ENCODE measurements around the gene ADAM17.
"Not testable (repeated sequence)": the region's sequence is repeated elsewhere in the genome, so short reads cannot be mapped to it uniquely, and the experiment has no call there.

The ADAM17 gene

DNA sequence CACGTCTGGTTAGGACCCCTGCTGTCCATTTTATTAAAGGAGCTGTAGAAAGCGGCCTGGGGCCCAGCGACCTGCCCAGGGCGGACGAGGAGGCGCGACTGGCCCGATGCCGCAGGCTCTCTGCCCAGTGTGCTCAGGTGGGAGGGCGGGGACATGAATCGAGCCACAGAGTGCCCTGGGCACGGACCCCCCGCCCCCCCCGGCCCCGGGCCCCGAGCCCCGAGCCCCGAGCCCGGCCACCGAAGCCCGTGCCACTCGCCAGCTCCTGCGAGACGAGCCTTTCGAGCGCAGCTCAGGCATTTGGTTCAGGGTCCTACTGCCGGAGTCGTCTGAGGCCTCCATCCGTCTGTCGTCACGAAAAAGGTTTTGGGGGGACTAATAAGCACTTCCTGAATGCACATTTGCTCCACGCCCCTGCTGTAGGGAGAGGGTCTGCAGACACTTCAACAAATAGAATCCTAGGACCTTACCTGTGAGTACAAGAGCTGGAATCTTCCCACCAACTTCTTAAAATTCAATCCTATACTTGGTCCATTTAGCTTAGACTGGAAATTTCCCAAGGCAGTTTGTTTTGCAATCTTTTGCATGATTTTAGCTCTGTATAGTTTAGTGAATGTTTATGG is 602 bp upstream of the ADAM17 start:
- Histone ChIP-seq H4K20me1 (ENCODE audit: insufficient read depth, low read length) (no peaks in the 10 kb centered on the region), H3F3A (ENCODE audit: insufficient read depth, low read length) (peaks cover 23% of the 10 kb centered on the region), H3K27ac (ENCODE audit: low read length) (peak overlapping the region; percentile 85), H3K27me3 (replicated peaks; ENCODE audit: insufficient read depth, low read length) (no peaks in the 10 kb centered on the region), H3K79me2 (ENCODE audit: low read length) (peaks cover 53% of the 10 kb centered on the region), H3K9me2 (replicated peaks; ENCODE audit: insufficient read depth, low read length) (no peaks in the 10 kb centered on the region), H3K4me3 (ENCODE audit: low read length) (peak overlapping the region; percentile 93), H3K36me3 (replicated peaks; ENCODE audit: insufficient read depth, low read length) (no peaks in the 10 kb centered on the region), H3K4me1 (ENCODE audit: low read length) (peaks cover 26% of the 10 kb centered on the region), H2AFZ (ENCODE audit: low read length) (peak overlapping the region; percentile 76), H3K9ac (ENCODE audit: low read length) (peak overlapping the region; percentile 92), H3K9me3 (replicated peaks; ENCODE audit: insufficient read depth, low read length) (no peaks in the 10 kb centered on the region), H3K4me2 (ENCODE audit: low read depth, low read length) (peak overlapping the region; percentile 92)
- no peak for DNase-seq
- TF ChIP-seq, protein P1, sequence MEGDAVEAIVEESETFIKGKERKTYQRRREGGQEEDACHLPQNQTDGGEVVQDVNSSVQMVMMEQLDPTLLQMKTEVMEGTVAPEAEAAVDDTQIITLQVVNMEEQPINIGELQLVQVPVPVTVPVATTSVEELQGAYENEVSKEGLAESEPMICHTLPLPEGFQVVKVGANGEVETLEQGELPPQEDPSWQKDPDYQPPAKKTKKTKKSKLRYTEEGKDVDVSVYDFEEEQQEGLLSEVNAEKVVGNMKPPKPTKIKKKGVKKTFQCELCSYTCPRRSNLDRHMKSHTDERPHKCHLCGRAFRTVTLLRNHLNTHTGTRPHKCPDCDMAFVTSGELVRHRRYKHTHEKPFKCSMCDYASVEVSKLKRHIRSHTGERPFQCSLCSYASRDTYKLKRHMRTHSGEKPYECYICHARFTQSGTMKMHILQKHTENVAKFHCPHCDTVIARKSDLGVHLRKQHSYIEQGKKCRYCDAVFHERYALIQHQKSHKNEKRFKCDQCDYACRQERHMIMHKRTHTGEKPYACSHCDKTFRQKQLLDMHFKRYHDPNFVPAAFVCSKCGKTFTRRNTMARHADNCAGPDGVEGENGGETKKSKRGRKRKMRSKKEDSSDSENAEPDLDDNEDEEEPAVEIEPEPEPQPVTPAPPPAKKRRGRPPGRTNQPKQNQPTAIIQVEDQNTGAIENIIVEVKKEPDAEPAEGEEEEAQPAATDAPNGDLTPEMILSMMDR (IDR thresholded peaks at IDR 0.05; ENCODE audit: low read length) = no peak
- no peak for TF ChIP-seq EZH2phosphoT487 (IDR thresholded peaks at IDR 0.05; ENCODE audit: low read length)
- TF ChIP-seq EZH2 (optimal IDR thresholded peaks at IDR 0.05; ENCODE audit: low read depth, low read length) = no peak

DNA sequence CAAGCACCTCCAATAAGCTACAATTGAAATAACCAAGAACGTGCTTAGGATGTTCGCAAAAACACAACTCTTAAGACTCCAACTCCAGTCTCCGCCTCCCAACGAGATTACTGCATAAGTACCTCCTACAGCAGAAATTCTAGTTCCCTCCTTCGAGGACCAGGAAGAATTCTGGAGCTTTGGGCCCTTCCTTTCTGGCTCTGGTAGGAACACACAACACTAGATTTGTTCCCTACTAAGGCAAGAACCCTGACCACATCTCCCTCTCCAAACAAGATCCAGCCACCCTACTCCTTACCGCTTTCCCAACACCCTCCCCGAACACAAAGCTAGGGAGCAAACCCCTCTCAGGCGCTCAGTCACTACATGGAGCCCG is 721 bp downstream of the ADAM17 start:
- peaks cover 29% of the 10 kb centered on the region for H3K4me1 ChIP-seq (ENCODE audit: low read length)
- H4K20me1 ChIP-seq (ENCODE audit: insufficient read depth, low read length) = no peaks in the 10 kb centered on the region
- peak; percentile 55 for DNase-seq
- no peaks in the 10 kb centered on the region for H3K36me3 ChIP-seq (replicated peaks; ENCODE audit: insufficient read depth, low read length)
- peak overlapping the region; percentile 59 for H3K4me2 ChIP-seq (ENCODE audit: low read depth, low read length)
- no peaks in the 10 kb centered on the region for H3K9me3 ChIP-seq (replicated peaks; ENCODE audit: insufficient read depth, low read length)
- H3K27me3 ChIP-seq (replicated peaks; ENCODE audit: insufficient read depth, low read length) = no peaks in the 10 kb centered on the region
- peak overlapping the region; percentile 92 for H3K9ac ChIP-seq (ENCODE audit: low read length)
- peak overlapping the region; percentile 85 for H3K27ac ChIP-seq (ENCODE audit: low read length)
- peak overlapping the region; percentile 93 for H3K4me3 ChIP-seq (ENCODE audit: low read length)
- peak overlapping the region; percentile 87 for H2AFZ ChIP-seq (ENCODE audit: low read length)
- peaks cover 66% of the 10 kb centered on the region for H3K79me2 ChIP-seq (ENCODE audit: low read length)
- TF ChIP-seq EZH2phosphoT487 (IDR thresholded peaks at IDR 0.05; ENCODE audit: low read length) = no peak
- TF ChIP-seq EZH2 (optimal IDR thresholded peaks at IDR 0.05; ENCODE audit: low read depth, low read length) = no peak
- TF ChIP-seq, protein P1 (IDR thresholded peaks at IDR 0.05; ENCODE audit: low read length) = no peak
- H3F3A ChIP-seq (ENCODE audit: insufficient read depth, low read length) = peaks cover 28% of the 10 kb centered on the region
- H3K9me2 ChIP-seq (replicated peaks; ENCODE audit: insufficient read depth, low read length) = no peaks in the 10 kb centered on the region

DNA sequence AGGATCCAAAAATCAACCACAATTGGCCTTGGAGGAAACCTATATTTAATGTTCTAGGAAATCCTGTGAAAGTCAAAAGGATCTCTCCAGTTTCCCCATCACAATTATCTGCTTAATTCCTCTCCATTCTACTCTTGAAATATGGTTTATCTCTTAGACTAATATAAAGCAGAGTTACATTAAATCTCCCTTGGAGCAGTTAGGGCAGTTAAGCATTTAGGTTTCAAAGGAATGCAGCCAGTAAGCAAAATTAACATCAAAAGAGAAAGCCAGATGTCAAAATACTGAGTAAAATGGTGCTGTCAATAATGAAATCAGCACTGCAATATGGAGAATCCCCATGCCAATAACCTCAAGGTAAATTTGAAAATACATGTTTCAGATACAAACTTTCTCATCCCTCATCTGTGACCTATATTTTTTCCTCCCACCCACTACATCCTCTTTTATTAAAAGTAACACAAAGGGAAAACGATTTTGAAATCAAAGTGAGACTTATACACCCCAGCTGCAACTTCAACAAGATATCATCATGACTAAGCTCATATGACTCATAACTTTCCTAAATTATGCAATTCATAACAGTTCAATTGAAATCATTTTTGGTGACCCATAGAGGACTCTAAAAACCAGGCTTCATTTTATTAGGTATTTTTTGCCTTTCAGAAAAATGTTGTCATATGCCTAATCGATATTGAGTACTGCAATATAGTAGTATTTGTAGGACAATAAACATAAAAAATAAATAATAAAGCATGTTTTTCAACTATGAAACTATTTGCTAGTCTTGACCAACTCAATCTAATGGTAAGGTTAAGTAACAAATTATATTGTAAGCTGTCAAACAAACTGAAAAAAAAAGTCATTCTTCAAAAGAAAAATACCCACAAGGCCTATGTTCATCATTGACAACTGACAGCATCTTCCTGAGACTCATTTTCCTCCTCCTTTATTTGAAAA is 3.1 kb downstream of the ADAM17 start:
- Histone ChIP-seq H3K9me2 (replicated peaks; ENCODE audit: insufficient read depth, low read length) (no peaks in the 10 kb centered on the region), H4K20me1 (ENCODE audit: insufficient read depth, low read length) (no peaks in the 10 kb centered on the region), H3K4me1 (ENCODE audit: low read length) (peaks cover 38% of the 10 kb centered on the region), H3K4me3 (ENCODE audit: low read length) (0 out of 2 replicates have a peak overlapping the region, but pooled peaks have one; percentile 15), H3K9ac (ENCODE audit: low read length) (no peak overlapping the region), H3K79me2 (ENCODE audit: low read length) (peaks cover 82% of the 10 kb centered on the region), H3K9me3 (replicated peaks; ENCODE audit: insufficient read depth, low read length) (no peaks in the 10 kb centered on the region), H2AFZ (ENCODE audit: low read length) (no peak overlapping the region), H3K36me3 (replicated peaks; ENCODE audit: insufficient read depth, low read length) (no peaks in the 10 kb centered on the region), H3K27me3 (replicated peaks; ENCODE audit: insufficient read depth, low read length) (no peaks in the 10 kb centered on the region), H3K4me2 (ENCODE audit: low read depth, low read length) (peak overlapping the region; percentile 63), H3K27ac (ENCODE audit: low read length) (peak overlapping the region; percentile 26; the same call in 1 of the 2 replicates), H3F3A (ENCODE audit: insufficient read depth, low read length) (peaks cover 46% of the 10 kb centered on the region)
- TF ChIP-seq EZH2 (optimal IDR thresholded peaks at IDR 0.05; ENCODE audit: low read depth, low read length) = no peak
- TF ChIP-seq, protein P1 (IDR thresholded peaks at IDR 0.05; ENCODE audit: low read length) = no peak
- TF ChIP-seq EZH2phosphoT487 (IDR thresholded peaks at IDR 0.05; ENCODE audit: low read length) = no peak
- DNase-seq = no peak

DNA sequence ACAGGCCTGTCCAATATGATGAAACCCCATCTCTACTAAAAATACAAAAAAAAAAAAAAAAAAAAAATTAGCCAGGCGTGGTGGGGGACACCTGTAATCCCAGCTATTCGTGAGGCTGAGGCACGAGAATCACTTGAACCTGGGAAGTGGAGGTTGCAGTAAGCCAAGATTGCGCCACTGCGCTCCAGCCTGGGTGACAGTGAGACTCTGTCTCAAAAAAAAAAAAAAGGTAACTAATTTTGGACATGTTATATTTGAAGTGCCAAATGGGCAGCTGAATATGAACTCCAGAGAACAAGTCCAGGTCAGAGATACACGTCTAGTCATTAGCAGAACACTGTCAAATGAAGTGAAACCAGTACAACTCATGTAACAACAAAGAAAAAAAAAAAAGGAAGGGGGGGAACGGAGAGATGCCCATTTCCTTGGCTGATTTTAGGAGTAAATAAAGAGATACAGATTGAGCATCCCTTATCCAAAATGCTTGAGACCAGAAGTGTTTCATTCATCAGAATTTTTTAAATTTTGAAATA is 4.7 kb downstream of the ADAM17 start:
- peak overlapping the region; percentile 29; the same call in 1 of the 2 replicates for H3K27ac ChIP-seq (ENCODE audit: low read length)
- H3K9me2 ChIP-seq (replicated peaks; ENCODE audit: insufficient read depth, low read length); H4K20me1 ChIP-seq (ENCODE audit: insufficient read depth, low read length); H3K4me3 ChIP-seq (ENCODE audit: low read length); H3K36me3 ChIP-seq (replicated peaks; ENCODE audit: insufficient read depth, low read length); H3K27me3 ChIP-seq (replicated peaks; ENCODE audit: insufficient read depth, low read length); H3K9ac ChIP-seq (ENCODE audit: low read length); H3K9me3 ChIP-seq (replicated peaks; ENCODE audit: insufficient read depth, low read length); H2AFZ ChIP-seq (ENCODE audit: low read length): not testable (repeated sequence)
- peaks cover 46% of the 10 kb centered on the region for H3F3A ChIP-seq (ENCODE audit: insufficient read depth, low read length)
- H3K79me2 ChIP-seq (ENCODE audit: low read length) = peaks cover 87% of the 10 kb centered on the region
- H3K4me2 ChIP-seq (ENCODE audit: low read depth, low read length) = peak overlapping the region; percentile 63; the same call in 1 of the 2 replicates
- DNase-seq = peak; percentile 39
- peaks cover 40% of the 10 kb centered on the region for H3K4me1 ChIP-seq (ENCODE audit: low read length)

Measured in MM.1S (cell line).